GM19239 (cell line): ENCODE data around the gene APAF1.
"Not testable (repeated sequence)": the region's sequence is repeated elsewhere in the genome, so short reads cannot be mapped to it uniquely, and the experiment has no call there.

Experiments used
- DNase-seq: peaks from one replicate; pipeline ENCODE4 v3.0.0; 2011; ENCODE audit warnings: low spot score; ENCODE audit not compliant: insufficient read length
- FAIRE-seq: peaks from 2 replicates; lab custom pipeline; 2011; peaks lifted over from hg19 to GRCh38; lab: Jason Lieb, UNC

The APAF1 gene, protein sequence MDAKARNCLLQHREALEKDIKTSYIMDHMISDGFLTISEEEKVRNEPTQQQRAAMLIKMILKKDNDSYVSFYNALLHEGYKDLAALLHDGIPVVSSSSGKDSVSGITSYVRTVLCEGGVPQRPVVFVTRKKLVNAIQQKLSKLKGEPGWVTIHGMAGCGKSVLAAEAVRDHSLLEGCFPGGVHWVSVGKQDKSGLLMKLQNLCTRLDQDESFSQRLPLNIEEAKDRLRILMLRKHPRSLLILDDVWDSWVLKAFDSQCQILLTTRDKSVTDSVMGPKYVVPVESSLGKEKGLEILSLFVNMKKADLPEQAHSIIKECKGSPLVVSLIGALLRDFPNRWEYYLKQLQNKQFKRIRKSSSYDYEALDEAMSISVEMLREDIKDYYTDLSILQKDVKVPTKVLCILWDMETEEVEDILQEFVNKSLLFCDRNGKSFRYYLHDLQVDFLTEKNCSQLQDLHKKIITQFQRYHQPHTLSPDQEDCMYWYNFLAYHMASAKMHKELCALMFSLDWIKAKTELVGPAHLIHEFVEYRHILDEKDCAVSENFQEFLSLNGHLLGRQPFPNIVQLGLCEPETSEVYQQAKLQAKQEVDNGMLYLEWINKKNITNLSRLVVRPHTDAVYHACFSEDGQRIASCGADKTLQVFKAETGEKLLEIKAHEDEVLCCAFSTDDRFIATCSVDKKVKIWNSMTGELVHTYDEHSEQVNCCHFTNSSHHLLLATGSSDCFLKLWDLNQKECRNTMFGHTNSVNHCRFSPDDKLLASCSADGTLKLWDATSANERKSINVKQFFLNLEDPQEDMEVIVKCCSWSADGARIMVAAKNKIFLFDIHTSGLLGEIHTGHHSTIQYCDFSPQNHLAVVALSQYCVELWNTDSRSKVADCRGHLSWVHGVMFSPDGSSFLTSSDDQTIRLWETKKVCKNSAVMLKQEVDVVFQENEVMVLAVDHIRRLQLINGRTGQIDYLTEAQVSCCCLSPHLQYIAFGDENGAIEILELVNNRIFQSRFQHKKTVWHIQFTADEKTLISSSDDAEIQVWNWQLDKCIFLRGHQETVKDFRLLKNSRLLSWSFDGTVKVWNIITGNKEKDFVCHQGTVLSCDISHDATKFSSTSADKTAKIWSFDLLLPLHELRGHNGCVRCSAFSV (N-terminal part only)

DNA sequence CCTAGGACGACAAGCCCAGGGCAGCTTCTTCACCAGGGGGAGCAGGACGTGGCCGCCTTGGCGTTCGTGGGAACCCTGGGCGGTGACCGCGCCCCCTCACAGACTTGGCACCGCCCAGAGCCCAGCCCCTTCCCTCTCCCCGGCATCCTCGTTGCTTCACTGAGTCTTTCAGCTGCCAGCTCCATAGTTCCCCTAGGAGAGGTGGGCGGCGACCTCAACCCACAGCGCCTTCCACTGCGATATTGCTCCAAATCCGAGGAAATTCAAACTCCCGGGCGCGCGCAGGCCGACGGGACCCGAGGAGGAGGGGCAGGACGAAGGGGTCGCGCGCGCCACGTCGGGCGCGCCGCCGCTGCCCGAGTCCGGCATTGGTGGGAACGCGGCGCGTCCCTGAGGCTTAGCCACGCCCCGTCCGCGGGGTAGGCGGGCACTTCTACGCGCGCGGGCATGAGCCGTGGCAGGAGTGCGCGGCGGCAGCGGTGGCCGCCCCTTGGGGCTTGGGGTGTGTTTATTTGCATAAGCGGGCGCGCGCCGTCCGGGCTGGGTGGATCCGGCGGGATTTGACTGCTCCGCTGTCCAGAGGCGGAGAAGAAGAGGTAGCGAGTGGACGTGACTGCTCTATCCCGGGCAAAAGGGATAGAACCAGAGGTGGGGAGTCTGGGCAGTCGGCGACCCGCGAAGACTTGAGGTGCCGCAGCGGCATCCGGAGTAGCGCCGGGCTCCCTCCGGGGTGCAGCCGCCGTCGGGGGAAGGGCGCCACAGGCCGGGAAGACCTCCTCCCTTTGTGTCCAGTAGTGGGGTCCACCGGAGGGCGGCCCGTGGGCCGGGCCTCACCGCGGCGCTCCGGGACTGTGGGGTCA lies at the start of gene APAF1, which contains the start of gene IKBIP:
Gene APAF1, plus strand, starts transcription at position 579 of the 860 bp plus-strand sequence. CDS start 3,070 bp downstream, outside the sequence.
Gene IKBIP, minus strand, starts transcription at position 77 of the 860 bp plus-strand sequence. CDS start 87 bp downstream, outside the sequence.
- peak; percentile 90 for FAIRE-seq
- peak; percentile 73 for DNase-seq

DNA sequence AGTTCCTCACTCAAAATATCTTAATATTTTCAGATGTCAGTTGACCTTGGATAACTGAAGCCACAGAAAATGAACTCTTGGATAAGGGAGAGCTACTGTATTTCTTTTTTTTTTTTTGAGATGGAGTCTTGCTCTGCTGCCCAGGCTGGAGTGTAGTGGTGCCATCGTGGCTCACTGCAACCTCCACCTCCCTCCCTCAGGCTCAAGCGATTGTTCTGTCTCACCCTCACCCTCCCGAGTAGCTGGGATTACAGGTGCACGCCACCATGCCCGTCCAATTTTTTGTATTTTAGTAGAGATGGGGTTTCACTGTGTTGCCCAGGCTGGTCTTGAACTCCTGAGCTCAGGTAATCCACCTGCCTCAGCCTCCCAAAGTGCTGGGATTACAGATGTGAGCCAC lies 47.8 kb upstream of the APAF1 start:
- FAIRE-seq, DNase-seq: not testable (repeated sequence)

DNA sequence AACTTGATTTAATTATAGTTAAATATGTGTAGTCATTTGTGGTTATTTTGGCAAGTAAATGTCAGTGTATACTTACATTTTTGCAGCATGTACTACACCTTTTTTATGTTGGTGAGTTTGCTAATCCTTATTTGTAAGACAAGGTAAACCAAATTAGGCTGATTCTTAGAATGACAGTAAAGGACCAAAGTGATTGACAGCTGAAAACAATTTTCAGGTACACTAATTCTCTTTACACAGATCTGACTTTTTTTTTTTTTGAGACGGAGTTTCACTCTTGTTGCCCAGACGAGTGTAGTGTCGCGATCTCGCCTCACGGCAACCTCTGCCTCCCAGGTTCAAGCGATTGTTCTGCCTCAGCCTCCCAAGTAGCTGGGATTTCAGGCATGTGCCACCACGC lies 43.2 kb upstream of the APAF1 start:
- DNase-seq = no peak
- FAIRE-seq = no peak

DNA sequence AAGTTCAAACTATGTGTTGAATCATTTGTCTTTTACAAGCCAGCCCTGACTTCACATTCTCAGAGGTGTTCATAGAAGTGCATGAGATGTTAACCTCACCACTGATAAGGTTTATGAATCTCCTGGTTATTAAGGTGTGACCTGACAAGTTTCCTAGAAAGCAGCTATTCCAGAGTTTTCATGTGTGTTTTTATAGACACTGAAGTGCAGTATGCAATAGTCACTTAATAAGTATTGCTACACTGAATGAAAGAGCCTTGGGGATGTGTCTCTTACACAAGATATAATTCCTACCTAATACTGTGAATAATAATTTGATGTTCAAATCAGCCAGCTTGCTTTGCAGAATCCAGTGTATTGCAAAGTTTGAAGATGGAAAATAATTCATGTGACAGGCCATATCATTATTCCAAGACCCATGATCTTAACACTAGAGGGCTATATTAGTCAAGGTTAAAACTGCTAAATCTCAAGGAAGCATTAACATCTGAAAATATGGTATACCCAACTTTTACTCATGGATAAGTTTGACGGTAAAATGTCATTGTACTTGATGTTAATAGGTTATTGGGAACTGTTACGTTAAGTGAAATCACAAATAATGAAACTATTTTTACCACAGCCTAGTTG lies 38.6 kb upstream of the APAF1 start:
- no peak for FAIRE-seq
- no peak for DNase-seq

DNA sequence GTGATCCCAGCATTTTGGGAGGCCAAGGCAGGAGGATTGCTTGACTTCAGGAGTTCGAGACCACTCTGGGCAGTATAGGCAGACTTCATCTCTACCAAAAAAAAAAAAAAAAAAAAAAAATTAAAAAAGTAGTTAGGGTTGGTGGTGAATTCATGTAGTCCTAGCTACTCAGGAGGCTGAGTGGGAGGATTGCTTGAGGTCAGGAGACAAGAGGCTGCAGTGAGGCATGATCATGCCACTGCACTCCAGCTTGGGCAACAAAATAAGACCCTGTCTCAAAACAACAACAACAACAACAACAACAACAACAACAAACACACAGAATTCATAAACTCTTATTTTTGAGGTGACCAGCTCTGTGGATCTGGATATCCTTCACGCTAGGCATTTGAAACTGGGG lies 34.5 kb upstream of the APAF1 start:
- DNase-seq (no peak), FAIRE-seq (no peak)

DNA sequence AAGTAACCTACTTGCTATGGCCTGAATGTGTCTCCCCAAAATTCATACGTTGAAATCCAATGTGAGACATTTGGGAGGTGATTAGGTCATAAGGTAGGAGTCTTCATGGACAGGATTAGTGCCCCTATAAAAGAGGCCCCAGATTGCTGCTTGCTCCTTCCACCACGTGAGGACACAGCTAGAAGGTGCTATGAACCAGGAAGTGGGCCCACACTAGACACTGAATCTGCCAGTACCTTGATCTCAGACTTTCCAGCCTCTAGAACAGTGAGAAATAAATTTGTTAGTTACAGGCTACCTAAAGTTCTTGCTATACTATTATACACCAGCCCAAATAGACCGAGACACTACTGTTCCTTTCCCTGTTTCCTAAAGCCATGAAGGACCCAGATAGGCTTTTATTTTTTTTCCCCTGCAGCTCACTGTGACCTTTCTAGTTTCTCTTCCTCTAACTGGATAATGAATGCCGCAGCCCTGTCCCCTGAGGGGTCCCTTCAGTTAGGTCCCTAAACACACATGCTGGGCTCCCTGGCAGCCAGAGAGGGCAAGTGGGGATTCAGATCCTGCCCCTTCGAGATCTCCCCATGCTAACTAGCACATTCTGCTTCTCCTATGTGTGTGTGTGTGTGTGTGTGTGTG lies 32.3 kb upstream of the APAF1 start:
- FAIRE-seq (peak; percentile 86), DNase-seq (no peak)

DNA sequence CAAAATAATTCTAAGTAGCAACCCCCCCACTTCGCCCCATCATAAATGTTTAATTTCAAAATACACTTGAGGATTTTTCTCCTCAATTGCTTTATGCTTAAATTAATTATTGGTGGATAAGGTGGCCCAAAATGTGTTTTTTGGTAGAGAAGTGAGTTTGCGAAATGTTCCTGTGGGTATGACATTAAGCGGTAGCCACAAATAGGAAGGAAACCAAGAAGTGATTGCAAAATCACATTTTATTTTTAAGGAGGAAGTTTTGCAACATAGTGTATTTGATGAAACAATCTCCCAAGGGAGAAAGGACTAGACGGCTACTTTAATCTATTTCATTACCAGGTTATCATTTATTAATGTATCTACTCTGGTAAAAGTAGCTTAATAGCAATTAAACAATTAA lies 26.1 kb upstream of the APAF1 start:
- FAIRE-seq (no peak), DNase-seq (no peak)

DNA sequence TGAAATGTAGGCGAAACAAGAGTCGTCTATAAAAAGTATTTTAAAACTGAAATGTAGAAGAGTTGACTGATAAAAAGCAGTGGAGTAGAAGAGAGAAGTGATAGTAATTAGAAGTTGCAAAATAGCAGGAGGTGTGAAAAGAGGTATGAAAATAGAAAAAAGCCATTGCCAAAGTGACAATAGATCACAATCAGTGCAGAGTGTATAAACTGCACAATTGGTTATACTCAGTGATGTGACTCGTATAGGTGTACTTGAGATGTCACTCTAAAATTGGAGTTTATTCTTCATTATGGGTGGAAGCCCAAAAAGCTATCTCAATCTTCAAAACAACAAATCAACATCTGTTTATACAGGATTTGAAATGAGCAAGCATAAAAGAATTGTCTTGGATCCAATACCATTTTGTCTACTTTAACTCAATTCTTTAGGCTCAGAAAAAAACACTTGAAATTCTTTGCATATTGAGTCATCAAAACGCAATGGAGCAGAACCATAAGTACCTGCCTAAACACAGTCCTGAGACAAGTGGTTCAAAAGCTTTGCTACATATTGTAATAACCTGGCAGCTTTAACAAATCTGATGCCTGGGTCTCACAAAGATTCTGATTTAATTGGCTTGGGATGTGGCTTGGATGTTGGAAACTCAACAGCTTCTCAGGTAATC lies 9.3 kb upstream of the APAF1 start:
- FAIRE-seq (peak; percentile 90), DNase-seq (no peak)

DNA sequence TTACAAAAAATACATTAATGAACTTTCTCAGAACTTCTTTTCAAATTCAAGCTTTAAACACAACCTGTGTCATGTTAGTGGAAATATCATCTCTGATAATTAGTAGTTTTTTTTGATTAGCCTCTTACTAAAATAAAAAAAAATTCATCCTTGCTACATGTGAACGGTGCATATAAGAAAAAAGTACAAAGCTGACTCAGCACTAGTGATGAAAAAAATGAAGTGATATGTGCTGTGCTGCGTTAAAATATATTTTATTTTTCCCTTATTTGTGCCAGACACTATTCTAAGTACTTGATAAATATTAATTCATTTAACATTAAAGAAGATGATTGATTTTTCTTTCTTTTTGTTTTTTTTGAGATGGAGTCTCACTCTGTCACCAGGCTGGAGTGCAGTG lies 8.0 kb upstream of the APAF1 start:
- no peak for FAIRE-seq
- DNase-seq = no peak

DNA sequence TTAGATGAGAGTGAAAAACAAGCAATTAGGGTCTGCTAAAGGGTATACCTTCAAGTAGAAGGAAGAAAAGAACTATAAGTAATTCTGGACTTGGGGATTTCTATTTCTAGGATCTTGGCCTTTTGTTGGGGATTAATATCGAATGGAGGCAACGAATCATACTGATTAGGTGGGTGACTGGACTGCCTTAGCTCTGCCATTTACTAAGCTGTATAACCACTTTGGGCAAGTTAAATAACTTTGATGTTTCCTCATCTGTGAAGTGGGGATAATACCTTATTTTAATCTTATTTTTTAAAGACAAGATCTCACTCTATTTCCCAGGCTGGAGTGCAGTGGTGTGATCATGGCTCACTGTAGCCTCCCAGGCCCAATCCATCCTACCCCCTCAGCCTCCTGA lies 7.1 kb upstream of the APAF1 start:
- DNase-seq (no peak), FAIRE-seq (no peak)

DNA sequence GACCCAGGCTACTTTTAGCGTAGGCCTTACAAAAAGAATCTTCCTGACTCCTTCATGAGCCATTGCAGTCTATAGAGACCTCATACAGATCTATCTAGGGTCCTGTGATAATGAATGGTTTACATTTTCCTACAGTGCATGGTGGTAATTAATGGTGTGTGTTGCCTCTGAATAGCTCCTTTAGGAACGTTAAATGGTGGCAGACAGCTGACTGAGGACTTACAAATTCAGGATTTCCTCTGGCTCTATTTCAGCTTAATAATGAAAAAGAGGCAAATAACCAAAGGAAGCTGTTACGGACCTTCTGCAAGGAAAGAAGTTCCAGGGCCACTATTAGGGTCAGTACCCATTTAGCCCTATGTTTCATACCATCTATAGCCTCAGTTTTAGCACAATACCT lies 5.6 kb upstream of the APAF1 start:
- DNase-seq (no peak), FAIRE-seq (no peak)

DNA sequence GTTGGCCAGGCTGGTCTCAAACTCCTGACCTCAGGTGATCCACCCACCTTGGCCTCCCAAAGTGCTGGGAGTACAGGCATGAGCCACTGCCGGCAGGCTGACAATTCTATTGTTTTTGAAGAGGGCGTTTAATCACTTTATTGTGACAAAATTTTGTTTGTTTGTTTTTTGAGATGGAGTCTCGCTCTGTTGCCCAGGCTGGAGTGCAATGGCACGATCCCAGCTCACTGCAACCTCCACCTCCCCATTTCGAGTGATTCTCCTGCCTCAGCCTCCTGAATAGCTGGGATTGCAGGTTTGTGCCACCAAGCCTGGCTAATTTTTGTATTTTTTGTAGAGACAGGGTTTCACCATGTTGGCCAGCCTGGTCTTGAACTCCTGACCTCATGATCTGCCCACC lies 2.3 kb upstream of the APAF1 start:
- FAIRE-seq, DNase-seq: not testable (repeated sequence)

DNA sequence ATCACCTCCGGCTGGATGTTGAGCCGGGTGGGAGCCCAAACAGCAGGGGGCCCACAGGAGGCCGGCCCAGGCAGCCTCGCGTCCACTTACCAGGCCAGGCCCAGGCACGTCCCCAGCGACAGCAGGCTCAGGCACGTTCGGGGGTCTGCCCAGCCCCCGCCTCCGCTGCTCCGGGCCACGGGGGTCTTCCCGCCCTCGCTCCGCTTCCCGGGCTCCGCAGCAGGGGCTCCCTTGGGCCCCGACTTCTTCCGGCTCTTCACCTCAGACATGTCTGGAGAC lies 718 bp upstream of the APAF1 start:
- no peak for FAIRE-seq
- DNase-seq = no peak

DNA sequence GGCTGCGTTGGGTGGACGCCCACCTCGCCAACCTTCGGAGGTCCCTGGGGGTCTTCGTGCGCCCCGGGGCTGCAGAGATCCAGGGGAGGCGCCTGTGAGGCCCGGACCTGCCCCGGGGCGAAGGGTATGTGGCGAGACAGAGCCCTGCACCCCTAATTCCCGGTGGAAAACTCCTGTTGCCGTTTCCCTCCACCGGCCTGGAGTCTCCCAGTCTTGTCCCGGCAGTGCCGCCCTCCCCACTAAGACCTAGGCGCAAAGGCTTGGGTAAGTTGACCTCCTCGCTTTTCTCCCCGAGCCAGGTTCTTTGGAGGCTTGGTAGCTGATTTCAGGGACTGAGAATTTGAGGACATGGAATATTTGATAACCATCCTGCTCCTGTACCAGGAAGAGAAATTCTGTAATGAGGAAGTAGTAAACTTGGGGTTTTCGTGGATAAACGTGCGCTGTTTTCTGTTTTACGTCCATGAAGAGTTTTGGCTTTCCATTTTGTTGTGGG lies 530 bp downstream of the APAF1 start:
- DNase-seq = no peak
- peak; percentile 33 for FAIRE-seq

DNA sequence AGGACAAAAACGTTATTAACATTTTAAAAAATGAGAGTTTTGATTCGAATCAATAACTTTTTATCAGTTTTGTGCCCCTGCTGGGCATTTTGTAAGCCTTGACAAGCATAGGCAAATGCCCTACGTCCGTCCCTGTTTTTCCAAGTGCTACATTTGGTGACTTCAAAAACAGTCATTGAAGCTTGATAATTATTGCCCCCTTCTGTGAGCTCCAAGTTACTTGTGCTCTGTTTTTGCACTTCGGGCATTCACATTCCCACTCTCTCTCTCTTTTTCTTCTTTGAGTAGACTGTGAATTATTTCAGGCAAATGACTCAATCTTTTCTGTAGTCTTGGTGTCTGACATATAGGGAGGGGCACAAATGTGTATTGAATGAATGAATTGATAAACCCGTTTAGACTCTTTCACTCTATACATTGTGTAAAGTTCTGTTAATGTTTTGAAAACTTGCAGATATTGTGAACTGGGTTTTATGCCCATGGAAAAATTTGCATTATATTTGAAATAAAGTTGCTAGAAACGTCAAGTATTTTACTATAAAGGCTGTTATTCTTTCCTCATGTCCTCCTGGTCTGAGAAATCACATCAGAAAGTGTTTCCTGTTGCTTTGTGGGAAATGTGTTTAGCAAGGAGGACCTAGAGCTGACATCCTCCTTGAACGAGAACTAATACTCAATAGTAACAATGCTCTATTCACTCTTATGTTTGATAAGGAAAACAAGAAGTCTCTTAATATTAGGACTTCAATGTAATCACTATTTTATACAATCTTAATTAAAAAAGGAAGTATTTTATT lies 1.4 kb downstream of the APAF1 start:
- no peak for DNase-seq
- peak; percentile 80 for FAIRE-seq

DNA sequence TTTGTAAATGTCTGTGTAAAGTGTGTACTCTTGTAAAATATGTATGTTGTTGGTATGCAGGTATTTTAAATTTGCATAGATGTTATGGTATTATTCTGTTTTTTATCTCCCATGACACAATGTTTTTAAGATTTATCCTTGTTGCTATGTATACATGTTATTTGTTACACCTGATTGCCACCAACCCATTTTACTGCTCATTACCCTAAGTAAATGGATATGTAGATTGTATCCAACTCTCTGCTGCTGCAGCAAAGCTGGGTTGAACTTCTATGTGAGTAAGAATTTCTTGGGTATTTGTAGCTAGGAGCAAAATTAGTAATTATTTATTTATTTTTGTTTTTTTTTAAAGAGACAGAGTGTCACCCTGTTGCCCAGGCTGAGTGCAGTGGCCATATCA lies 6.2 kb downstream of the APAF1 start:
- DNase-seq (no peak), FAIRE-seq (no peak)

DNA sequence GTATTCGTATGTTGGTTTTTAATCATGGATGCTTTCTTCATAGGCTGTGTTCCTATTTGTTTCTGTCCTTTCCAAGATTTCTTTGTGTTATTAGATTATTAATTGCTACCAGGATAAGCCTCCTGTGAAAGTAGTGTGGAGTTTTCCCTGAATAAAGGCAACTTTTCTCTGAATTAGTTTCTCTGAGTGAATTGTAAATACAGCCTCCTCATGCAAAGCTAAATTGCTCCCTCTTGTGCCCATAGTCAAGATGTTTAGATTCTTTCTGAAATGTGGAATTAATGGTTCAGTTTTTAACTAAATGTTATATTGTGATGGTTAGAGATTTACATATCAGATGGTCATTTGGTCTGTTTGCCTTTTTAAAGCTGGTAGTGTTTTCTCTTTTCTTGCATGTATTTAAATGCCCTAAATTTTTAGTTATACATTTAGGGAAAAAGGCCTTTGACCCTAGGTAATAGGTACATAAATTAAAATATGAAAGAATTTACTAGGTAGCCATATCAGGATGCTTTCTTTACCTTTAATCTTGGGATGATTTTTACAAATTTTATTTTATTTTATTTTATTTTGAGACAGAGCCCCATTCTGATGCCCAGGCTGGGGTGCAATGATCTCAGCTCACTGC lies 8.9 kb downstream of the APAF1 start:
- DNase-seq (no peak), FAIRE-seq (peak; percentile 78)
